Mucosa of stomach (tissue), 1 donor: Measurements from ENCODE around the gene TMEM69.

Experiments
- H3K27me3 ChIP-seq: one replicate; pipeline ENCODE4 v1.7.0; 2013; ENCODE audit warnings: mild to moderate bottlenecking, low read length; ENCODE audit not compliant: control insufficient read depth, insufficient read depth
- H3K36me3 ChIP-seq: one replicate; pipeline ENCODE4 v1.7.0; 2013; ENCODE audit warnings: low read length; ENCODE audit not compliant: control insufficient read depth, insufficient read depth
- H3K4me1 ChIP-seq: one replicate; pipeline ENCODE4 v1.7.0; 2013; ENCODE audit warnings: mild to moderate bottlenecking, low read length; ENCODE audit not compliant: control insufficient read depth, insufficient read depth
- H3K4me3 ChIP-seq: one replicate; pipeline ENCODE4 v1.7.0; 2013; ENCODE audit warnings: low read length
- H3K9ac ChIP-seq: one replicate; pipeline ENCODE4 v1.7.0; 2013; ENCODE audit warnings: mild to moderate bottlenecking, low read length, moderate library complexity
- H3K9me3 ChIP-seq: one replicate; pipeline ENCODE4 v1.7.0; 2013; ENCODE audit warnings: mild to moderate bottlenecking, low read length, moderate library complexity; ENCODE audit not compliant: control insufficient read depth
- donor health status: Pancreatic carcinoma.

TMEM69 gene, protein sequence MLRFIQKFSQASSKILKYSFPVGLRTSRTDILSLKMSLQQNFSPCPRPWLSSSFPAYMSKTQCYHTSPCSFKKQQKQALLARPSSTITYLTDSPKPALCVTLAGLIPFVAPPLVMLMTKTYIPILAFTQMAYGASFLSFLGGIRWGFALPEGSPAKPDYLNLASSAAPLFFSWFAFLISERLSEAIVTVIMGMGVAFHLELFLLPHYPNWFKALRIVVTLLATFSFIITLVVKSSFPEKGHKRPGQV

DNA sequence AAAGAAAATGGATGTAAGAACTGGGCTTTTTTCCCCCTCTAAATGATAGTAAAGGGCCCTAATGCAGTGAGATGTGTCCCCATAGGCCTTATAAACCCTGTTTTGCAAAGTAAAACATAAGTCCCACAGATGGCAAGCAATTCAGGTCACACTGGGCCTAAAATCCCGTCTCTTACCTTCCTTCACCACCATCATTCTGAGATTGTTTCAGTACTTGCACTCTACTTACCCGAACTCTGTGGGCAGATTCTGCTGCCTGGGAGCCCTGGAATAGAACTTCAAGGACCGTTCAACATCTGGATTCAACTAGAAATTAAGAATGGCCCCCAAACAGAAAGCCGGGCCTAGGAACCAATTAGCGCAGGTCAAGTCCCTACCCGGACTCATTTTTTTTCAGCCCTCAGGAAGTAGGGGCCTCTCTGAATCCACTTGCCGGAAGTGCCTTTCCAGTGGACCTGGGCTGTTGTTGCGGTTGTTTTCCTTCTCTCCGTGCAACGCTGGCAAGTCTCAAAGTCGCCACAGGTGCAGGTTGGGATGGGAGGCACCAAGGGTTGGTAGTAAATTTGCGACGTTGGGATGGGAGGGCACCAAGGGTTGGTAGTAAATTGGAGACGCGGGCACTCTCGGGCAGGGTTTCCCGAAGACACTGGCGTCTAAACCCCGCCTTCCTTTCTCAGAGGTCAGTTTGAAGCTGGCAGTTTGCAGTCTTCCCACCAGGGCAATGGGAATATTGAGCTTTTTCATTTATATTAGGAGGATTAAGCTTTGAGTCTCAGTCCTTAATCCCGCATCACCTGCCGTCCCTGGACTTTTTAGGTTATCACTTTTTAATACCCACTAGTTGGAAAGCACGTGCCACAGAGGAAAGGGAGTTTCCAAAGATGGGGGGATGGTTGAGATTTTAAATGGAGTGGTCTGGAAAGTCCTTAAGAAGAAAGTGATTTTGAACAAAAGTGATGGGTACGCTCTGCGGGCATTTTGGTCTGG, at the start of gene TMEM69:
Gene TMEM69, plus strand, starts transcription at position 428 of the 987 bp plus-strand sequence. CDS start 2,888 bp downstream, outside the sequence.
- Histone ChIP-seq H3K4me1 (peaks cover 5% of the 10 kb centered on the region), H3K9me3 (no peaks in the 10 kb centered on the region), H3K27me3 (no peaks in the 10 kb centered on the region), H3K9ac (peak within 1 kb of the TSS; percentile 94), H3K36me3 (no peaks in the 10 kb centered on the region), H3K4me3 (peak within 1 kb of the TSS; percentile 59)

DNA sequence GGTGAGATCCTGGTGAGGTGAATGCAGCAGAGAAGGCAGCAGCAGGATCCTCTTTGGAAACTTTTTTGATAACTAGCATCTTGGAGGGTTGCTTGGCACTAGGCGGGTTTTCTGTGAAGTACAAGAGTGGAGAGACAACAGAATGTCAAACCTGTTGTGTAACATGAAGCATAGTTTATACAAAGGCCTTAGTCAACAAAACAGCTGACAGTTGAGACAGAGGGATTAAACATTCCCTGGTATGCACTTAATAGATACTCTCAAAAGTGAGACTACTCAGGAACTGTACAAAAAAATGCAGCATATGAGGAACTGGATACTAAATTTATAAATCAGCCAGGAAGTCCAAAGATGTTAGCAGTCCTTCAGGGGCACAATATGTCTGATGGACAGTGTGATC, 47.7 kb upstream of the TMEM69 start:
- no peaks in the 10 kb centered on the region for H3K9me3 ChIP-seq
- peaks cover 10% of the 10 kb centered on the region for H3K4me1 ChIP-seq
- no peak overlapping the region for H3K9ac ChIP-seq
- H3K4me3 ChIP-seq = no peak overlapping the region
- H3K36me3 ChIP-seq = peaks cover 14% of the 10 kb centered on the region
- no peaks in the 10 kb centered on the region for H3K27me3 ChIP-seq

DNA sequence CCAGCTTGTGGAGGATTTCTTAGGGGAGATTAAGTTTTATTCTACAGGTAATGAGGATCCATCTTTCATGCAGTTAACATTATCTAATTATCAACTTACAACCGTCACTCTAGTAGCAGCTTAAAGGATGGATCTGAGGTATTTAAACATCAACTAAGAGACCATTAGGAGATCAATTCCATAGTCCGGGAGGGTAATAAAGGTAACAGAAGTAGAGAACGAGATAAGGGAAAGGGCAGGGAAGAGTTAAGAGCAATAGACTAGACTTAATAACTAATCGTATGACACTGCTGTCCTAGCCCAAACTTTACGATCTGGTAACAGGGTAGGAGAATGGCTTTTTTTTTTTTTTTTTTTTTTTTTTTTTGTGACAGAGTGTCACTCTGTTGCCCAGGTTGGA, 44.7 kb upstream of the TMEM69 start:
- peak overlapping the region; percentile 11 for H3K9ac ChIP-seq
- H3K27me3 ChIP-seq = no peaks in the 10 kb centered on the region
- H3K36me3 ChIP-seq = peaks cover 8% of the 10 kb centered on the region
- peaks cover 22% of the 10 kb centered on the region for H3K4me1 ChIP-seq
- no peak overlapping the region for H3K4me3 ChIP-seq
- no peaks in the 10 kb centered on the region for H3K9me3 ChIP-seq

DNA sequence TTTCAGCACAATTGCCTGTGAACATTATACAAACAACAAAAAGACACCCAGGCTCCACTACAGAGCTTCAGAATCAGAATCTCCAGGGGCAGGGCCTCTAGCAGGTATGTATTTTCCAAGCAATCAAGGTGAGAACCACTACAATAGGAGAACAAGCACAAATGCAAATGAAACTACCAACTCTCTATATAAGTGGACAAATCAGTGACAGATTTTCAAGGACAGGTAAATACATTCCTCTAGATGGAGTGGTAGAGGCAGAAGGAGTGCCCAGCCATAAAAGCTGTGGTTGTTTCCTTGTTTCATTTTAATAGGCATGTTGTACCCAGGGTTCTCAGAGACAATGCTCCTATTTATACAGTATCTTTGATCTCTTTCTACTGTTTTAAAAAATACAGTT, 44.0 kb upstream of the TMEM69 start:
- Histone ChIP-seq H3K9ac (peak overlapping the region; percentile 11), H3K36me3 (peaks cover 8% of the 10 kb centered on the region), H3K9me3 (no peaks in the 10 kb centered on the region), H3K4me1 (peaks cover 25% of the 10 kb centered on the region), H3K27me3 (no peaks in the 10 kb centered on the region), H3K4me3 (no peak overlapping the region)

DNA sequence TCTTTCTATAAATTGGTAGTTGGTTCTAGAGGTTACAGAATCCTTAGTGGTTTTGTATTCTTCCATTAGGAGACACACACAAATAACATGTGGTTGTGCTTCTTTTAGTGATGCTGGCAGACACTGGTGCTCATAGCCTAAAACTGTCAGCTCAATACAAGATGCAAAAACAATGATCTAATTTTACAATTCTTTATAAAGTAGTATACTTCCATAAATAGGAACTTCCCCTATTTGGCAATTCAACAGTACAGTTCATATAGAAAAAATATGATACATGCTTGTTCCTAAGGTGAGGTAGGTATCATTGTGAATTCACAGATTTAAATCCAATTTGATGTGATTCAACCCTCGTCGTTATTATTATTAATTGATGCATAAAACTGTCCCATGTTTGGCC, 43.3 kb upstream of the TMEM69 start:
- no peak overlapping the region for H3K4me3 ChIP-seq
- H3K9me3 ChIP-seq = no peaks in the 10 kb centered on the region
- peaks cover 25% of the 10 kb centered on the region for H3K4me1 ChIP-seq
- no peaks in the 10 kb centered on the region for H3K27me3 ChIP-seq
- peaks cover 8% of the 10 kb centered on the region for H3K36me3 ChIP-seq
- H3K9ac ChIP-seq = peak overlapping the region; percentile 11

DNA sequence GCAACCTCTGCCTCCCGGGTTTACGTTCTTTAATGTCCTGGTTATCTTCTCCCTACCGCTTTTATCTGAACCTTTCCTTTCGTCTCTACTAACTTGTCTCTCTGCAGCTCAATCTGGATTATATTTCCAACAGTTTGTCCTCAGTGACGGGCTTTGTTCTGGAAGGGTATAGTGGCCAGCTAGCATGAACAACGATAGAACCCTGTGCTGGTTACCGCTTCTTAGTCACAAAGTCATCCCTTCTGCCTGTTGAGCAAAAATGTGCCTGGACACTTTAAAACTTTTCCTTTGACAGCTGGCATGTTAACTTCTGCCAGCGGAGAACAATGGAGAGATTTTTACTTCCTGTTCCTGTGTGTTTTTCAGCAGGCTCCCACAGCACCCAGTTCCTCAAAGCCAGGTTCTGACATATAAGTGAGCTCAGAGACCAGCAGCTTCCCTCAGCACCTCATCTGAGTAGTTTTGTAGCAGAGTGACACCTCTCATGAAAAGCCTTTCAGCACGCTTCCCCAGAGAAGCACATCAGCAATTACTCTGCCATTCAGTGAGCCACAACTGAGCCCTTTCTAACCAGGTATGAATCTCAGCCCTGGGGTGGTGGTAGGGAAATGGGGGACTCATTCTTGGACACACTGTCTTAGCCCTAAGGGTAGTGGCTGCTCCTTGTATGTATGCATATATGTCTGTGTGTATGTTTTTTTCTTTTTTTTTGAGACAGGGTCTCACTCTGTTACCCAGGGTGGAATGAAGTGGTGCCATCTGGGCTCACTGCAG, 40.5 kb upstream of the TMEM69 start:
- peaks cover 25% of the 10 kb centered on the region for H3K4me1 ChIP-seq
- peak overlapping the region; percentile 1 for H3K9ac ChIP-seq
- no peaks in the 10 kb centered on the region for H3K9me3 ChIP-seq
- H3K36me3 ChIP-seq = peaks cover 7% of the 10 kb centered on the region
- no peak overlapping the region for H3K4me3 ChIP-seq
- no peaks in the 10 kb centered on the region for H3K27me3 ChIP-seq

DNA sequence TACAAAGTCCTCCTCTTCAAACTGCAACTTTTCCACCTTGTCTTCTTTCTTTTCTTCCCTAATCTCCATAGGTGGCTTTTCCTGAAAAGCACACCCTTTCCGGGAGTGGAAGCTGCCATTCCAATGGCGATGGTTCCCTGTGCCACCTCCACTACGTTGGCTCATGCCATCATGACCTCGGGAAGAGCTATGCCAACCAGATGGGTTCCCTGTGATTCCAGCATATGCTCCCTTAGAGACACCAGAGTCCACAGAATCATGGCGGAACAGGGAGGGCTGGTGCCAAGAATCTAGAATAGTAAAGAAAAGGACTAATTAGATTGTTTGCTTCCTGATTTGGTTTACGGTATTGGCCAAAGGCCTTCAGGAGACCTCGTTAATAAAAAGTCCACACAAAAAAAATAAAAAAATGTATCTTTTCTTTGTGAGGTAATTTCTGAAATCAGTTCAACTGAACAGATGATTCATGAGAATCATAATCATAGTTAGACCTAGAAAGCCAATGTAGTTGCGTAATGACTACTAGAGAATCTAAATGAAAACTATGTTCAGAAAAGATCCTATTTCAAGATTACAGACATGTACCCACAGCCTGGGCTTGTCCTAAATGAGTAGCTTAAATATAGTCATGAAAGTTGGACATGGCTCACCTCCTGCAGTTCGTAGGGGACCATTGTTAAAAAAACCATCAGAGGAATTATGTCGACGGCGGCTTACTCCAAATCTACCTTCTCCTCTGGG, 33.3 kb upstream of the TMEM69 start:
- Histone ChIP-seq H3K36me3 (peaks cover 14% of the 10 kb centered on the region), H3K9ac (no peak overlapping the region), H3K4me1 (peaks cover 12% of the 10 kb centered on the region), H3K9me3 (no peaks in the 10 kb centered on the region), H3K4me3 (no peak overlapping the region), H3K27me3 (no peaks in the 10 kb centered on the region)

DNA sequence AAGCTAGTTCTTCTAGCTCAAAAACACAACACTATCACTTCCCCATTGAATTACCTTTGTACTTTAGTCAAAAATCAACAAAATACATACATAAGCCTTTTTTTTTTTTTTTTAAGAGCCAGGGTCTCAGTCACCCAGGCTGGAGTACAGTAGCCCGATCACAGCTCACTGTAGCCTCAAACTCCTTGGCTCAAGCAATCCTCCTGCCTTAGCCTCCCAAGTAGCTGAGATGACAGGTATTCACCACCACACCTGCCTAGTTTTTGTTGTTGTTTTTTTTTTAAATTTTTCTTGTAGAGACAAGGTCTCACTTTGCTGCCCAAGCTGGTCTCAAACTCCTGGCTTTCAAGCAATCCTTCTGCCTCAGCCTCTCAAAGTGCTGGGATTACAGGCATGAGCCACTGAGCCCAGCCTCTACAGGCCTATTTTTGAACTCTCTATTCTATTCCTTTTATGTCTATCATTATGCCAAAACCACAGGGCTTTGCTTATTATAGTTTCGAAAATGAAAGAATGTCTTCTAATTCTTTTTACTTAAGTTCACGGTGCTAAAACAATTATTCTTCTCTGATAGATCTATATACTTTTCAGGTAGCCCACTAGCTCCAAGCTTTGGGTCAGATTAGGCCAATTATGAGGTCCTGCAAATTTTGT, 31.3 kb upstream of the TMEM69 start:
- H3K4me1 ChIP-seq = peaks cover 12% of the 10 kb centered on the region
- H3K36me3 ChIP-seq = peaks cover 9% of the 10 kb centered on the region
- H3K27me3 ChIP-seq = no peaks in the 10 kb centered on the region
- H3K4me3 ChIP-seq = no peak overlapping the region
- no peaks in the 10 kb centered on the region for H3K9me3 ChIP-seq
- H3K9ac ChIP-seq = no peak overlapping the region

DNA sequence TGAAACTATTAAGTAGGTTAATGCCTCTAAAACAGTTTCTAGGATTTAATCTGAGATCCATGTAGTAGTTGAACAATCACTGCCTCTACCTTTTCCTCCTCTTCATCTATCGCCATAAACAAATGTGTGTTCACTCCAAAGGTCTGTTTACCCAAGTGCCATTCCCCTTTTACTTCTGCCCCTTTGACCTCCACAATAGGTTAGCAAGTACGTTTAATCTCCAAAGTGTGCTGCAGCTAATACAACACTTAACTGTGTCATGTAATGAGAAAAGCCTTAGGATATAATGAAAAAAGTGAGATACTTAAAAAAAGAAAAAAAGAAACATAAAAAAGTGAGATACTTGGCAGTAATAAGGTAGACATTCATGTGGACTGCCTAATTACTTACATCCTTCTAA, 29.8 kb upstream of the TMEM69 start:
- Histone ChIP-seq H3K9ac (no peak overlapping the region), H3K36me3 (peaks cover 9% of the 10 kb centered on the region), H3K27me3 (no peaks in the 10 kb centered on the region), H3K4me1 (peaks cover 12% of the 10 kb centered on the region), H3K9me3 (no peaks in the 10 kb centered on the region), H3K4me3 (no peak overlapping the region)

DNA sequence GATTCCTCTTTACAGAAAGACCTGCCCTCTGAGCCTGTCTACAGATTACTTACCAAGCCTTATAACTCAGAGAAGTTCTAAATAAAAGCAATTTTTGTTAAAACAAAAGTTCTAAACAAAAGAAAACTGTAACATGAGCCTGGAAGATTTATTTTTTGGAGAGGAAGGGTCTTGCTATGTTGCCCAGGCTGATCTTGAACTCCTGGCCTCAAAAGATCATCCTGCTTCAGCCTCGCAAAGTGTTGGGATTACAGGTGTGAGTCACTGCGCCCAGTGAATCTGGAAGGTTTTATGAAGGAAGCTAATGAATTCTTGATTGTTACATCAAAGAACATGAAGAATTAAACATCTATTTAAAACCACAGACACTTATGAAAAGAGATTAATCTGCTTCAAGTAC, 28.8 kb upstream of the TMEM69 start:
- Histone ChIP-seq H3K27me3 (no peaks in the 10 kb centered on the region), H3K4me3 (no peak overlapping the region), H3K4me1 (peaks cover 12% of the 10 kb centered on the region), H3K36me3 (peaks cover 9% of the 10 kb centered on the region), H3K9ac (no peak overlapping the region), H3K9me3 (no peaks in the 10 kb centered on the region)

DNA sequence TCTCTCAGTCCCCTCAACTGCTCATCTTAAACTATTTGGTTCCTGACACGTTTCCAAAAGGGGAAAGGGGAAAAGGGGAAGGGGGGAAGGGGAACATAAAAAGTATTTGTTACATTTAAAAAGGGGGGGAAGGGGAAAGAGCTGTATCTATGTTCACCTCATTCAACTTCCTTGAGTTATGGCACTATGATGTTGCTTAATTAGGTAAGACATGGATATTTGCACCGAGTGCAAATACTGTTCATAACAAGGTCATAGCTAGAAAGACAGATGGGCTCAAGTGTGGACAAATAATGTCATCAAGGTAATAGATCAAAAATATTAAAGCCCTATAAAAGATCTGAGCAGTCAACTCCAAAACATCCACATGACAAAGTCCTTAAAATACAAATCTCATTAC, 27.6 kb upstream of the TMEM69 start:
- Histone ChIP-seq H3K36me3 (peaks cover 9% of the 10 kb centered on the region), H3K4me3 (no peak overlapping the region), H3K27me3 (no peaks in the 10 kb centered on the region), H3K9me3 (no peaks in the 10 kb centered on the region), H3K4me1 (peaks cover 12% of the 10 kb centered on the region), H3K9ac (no peak overlapping the region)
